ENCODE data around the gene MORN1.

GRCh38 chr1:2402420-2402819, 11.1 kb upstream of the MORN1 start:
- TF ChIP-seq CTCF (IDR thresholded peaks at IDR 0.05) (no peak), EP300 (IDR thresholded peaks at IDR 0.05) (no peak)
